CD8-positive, alpha-beta memory T cell (primary cell): ENCODE measurements around the gene SFMBT2. TPM values are rescaled to one million over a fixed set of nuclear protein-coding genes. Genes with fewer than 3 reads are reported as not detected.
"Not testable (repeated sequence)": the region's sequence is repeated elsewhere in the genome, so short reads cannot be mapped to it uniquely, and the experiment has no call there.

Experiments used
- CTCF ChIA-PET: fragments of 350-600 bp; sonication (Branson Sonifier 250); formaldehyde crosslinking; loops from one replicate; lab custom pipeline; 2021; ENCODE audit warnings: antibody characterized with exemption; lab: Charles Lee
- POLR2A ChIA-PET: fragments of 350-600 bp; sonication (Branson Sonifier 250); formaldehyde crosslinking; loops from one replicate; lab custom pipeline; 2021; ENCODE audit warnings: antibody characterized with exemption; lab: Charles Lee
- DNase-seq, 5 donors: peaks; one replicate each; pipeline versions ENCODE4 v3.0.0 to v3.0.0-alpha.2; 2020 to 2022; ENCODE audit warnings: mixed read lengths in 1 of 5
- H3K27ac ChIP-seq: one replicate; pipeline ENCODE4 v1.7.0; 2013; ENCODE audit warnings: low read depth, mild to moderate bottlenecking, low read length, moderate library complexity
- H3K27me3 ChIP-seq: 2 replicates; pipeline ENCODE4 v1.7.0; 2013; ENCODE audit warnings: low read length, mild to moderate bottlenecking; ENCODE audit not compliant: insufficient read depth, poor library complexity, severe bottlenecking
- H3K36me3 ChIP-seq: 2 replicates; pipeline ENCODE4 v1.7.0; 2013; ENCODE audit warnings: mild to moderate bottlenecking, low read length, moderate library complexity; ENCODE audit not compliant: insufficient read depth
- H3K4me1 ChIP-seq: 2 replicates; pipeline ENCODE4 v1.7.0; 2013; ENCODE audit warnings: mild to moderate bottlenecking, low read length, moderate library complexity; ENCODE audit not compliant: insufficient read depth
- H3K4me3 ChIP-seq: 2 replicates; pipeline ENCODE4 v1.7.0; 2013; ENCODE audit warnings: mild to moderate bottlenecking, low read length
- H3K9me3 ChIP-seq: 2 replicates; pipeline ENCODE4 v1.7.0; 2013; ENCODE audit warnings: mild to moderate bottlenecking, low read length
- H3K27ac Mint-ChIP-seq, 8 donors: one replicate each; pipeline ENCODE4 v1.8.0; 2020 to 2021; ENCODE audit warnings: mixed read lengths in 8 of 8, mild to moderate bottlenecking in 6 of 8, inconsistent platforms in 3 of 8, moderate library complexity in 3 of 8
- H3K27me3 Mint-ChIP-seq, 2 donors: one replicate each; pipeline ENCODE4 v1.8.0; 2020 to 2021; ENCODE audit warnings: mixed read lengths in 2 of 2, mild to moderate bottlenecking in 1 of 2, moderate library complexity in 1 of 2
- H3K36me3 Mint-ChIP-seq, 3 donors: one replicate each; pipeline ENCODE4 v1.8.0; 2020 to 2021; ENCODE audit warnings: mixed read lengths in 3 of 3, inconsistent platforms in 1 of 3, mild to moderate bottlenecking in 1 of 3
- H3K4me1 Mint-ChIP-seq, 3 donors: one replicate each; pipeline ENCODE4 v1.8.0; 2020 to 2021; ENCODE audit warnings: mixed read lengths in 3 of 3, inconsistent platforms in 1 of 3, mild to moderate bottlenecking in 1 of 3
- H3K4me3 Mint-ChIP-seq, 7 donors: one replicate each; pipeline ENCODE4 v1.8.0; 2020 to 2021; ENCODE audit warnings: mixed read lengths in 7 of 7, mild to moderate bottlenecking in 6 of 7, moderate library complexity in 4 of 7, inconsistent platforms in 2 of 7
- H3K9me3 Mint-ChIP-seq, 5 donors: one replicate each; pipeline ENCODE4 v1.8.0; 2020 to 2022; ENCODE audit warnings: mixed read lengths in 5 of 5, mild to moderate bottlenecking in 3 of 5, moderate library complexity in 2 of 5, inconsistent platforms in 1 of 5
- polyA plus RNA-seq: library from polyadenylated mRNA; unstranded; fragments of 300-500 nt; fragmentation: Illumina TruSeq; gene quantifications from one replicate; pipeline ENCODE4 v1.2.3, GENCODE V29; 2021
- total RNA-seq, 2 experiments: library from RNA; stranded (reverse); gene quantifications; one replicate each; pipeline ENCODE4 v1.2.3, GENCODE V29; 2021

SFMBT2 gene
- total and polyA plus RNA-seq, 3 experiments from 2014 or later, result 4.9 to 18.3 (median 17.4) TPM

DNA sequence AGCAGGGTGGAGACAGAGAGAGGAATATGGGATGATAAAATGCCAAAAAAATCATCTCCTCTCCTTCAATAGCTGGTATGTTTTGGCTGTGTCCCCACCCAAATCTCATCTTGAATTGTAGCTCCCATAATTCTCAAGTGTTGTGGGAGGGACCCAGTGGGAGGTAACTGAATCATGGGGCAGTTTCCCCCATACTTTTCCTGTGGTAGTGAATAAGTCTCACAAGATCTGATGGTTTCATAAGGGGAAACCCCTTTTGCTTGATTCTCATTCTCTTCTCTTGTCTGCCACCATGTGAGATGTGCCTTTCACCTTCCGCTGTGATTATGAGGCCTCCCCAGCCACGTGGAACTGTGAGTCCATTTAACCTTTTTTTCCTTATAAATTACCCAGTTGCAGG lies 226.7 kb downstream of the SFMBT2 start:
- H3K27ac ChIP-seq, H3K4me3 ChIP-seq, CTCF ChIA-PET, H3K27me3 ChIP-seq, H3K9me3 Mint-ChIP-seq, DNase-seq, H3K4me1 ChIP-seq, H3K4me3 Mint-ChIP-seq, H3K27me3 Mint-ChIP-seq, H3K9me3 ChIP-seq: not testable (repeated sequence)
- Mint-ChIP-seq H3K36me3 (peaks cover 24 to 75% (median 27%) of the 10 kb centered on the region in 3 donors), H3K27ac (peak overlapping the region in 2 of 8 donors; percentile 66 to 71), H3K4me1 (peaks cover 8 to 17% (median 14%) of the 10 kb centered on the region in 3 donors)
- H3K36me3 ChIP-seq, result peaks cover 11% of the 10 kb centered on the region
- POLR2A ChIA-PET, result interaction anchor here (0.6 kb wide), 1 partner anchor 227 kb away, joined by 3 read pairs; the partner anchor contains the start of gene SFMBT2

DNA sequence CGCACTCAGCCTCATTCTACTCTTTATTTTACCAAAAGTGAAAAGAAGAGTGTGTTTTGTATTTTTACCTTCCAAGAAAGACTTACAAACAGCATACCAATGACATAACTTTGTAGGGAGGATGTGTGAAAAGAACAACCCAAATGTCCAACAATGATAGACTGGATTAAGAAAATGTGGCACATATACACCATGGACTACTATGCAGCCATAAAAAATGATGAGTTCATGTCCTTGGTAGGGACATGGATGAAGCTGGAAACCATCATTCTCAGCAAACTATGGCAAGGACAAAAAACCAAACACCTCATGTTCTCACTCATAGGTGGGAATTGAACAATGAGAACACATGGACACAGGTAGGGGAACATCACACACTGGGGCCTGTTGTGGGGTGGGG lies 228.5 kb downstream of the SFMBT2 start:
- H3K27ac ChIP-seq, DNase-seq, POLR2A ChIA-PET, H3K9me3 Mint-ChIP-seq, H3K4me1 ChIP-seq, H3K27me3 Mint-ChIP-seq, CTCF ChIA-PET, H3K4me3 ChIP-seq, H3K27ac Mint-ChIP-seq, H3K27me3 ChIP-seq, H3K9me3 ChIP-seq, H3K36me3 ChIP-seq, H3K4me3 Mint-ChIP-seq: not testable (repeated sequence)
- Mint-ChIP-seq H3K4me1 (peaks cover 9 to 17% (median 14%) of the 10 kb centered on the region in 3 donors), H3K36me3 (peaks cover 22 to 75% (median 41%) of the 10 kb centered on the region in 3 donors)

DNA sequence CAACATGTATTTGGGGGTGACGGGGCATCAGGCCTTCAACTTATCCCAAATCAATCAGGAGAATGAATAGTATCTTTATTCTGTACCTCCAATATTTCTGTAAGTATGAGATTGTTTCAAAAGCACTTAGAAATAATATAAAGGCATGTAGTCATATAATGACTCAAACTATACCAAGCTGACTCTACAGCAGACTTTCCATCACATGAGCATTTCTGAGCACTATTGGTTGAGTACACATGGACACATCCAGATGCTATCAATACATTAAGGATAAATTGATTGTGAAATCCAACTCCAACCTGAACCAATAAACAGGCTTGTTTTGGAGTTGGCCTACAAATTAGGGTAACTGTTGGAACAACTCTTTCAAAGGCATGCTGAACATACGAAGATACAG lies 229.4 kb downstream of the SFMBT2 start:
- peaks cover 6% of the 10 kb centered on the region for H3K4me1 ChIP-seq
- H3K27ac ChIP-seq, result no peak overlapping the region
- Mint-ChIP-seq H3K27me3 (peaks cover 0 to 1% of the 10 kb centered on the region in 2 donors), H3K36me3 (peaks cover 27 to 77% (median 50%) of the 10 kb centered on the region in 3 donors), H3K9me3 (peaks cover 4 to 8% (median 5%) of the 10 kb centered on the region in 5 donors), H3K4me1 (peaks cover 8 to 16% (median 14%) of the 10 kb centered on the region in 3 donors), H3K4me3 (no peak overlapping the region), H3K27ac (no peak overlapping the region)
- H3K27me3 ChIP-seq, result no peaks in the 10 kb centered on the region
- peaks cover 9% of the 10 kb centered on the region for H3K36me3 ChIP-seq
- ChIA-PET POLR2A (no interaction called here), CTCF (no interaction called here)
- DNase-seq, result no peak
- peaks cover under 1% of the 10 kb centered on the region for H3K9me3 ChIP-seq
- H3K4me3 ChIP-seq, result no peak overlapping the region

DNA sequence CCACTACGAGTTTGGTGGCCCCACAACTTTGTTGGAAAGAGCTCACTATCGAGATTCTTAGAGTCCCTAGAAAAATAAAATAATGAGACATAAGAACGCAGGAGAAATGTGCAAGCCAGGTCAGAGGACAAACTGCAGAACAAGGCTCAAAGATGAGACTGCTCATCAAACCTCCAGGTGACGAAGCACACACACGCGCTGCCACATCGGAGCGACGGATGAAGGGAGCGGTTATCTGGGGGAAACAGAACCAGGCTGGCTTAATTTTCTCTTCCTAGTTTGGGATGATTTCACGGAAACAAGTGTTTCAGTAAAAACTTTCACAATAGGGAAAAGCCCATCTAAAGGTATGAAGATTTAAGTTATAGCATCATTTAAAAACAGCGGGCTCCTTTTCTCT lies 231.3 kb downstream of the SFMBT2 start:
- no peak overlapping the region for H3K27ac Mint-ChIP-seq
- POLR2A ChIA-PET, result no interaction called here
- no peak overlapping the region for H3K4me3 Mint-ChIP-seq
- peaks cover 38 to 80% (median 60%) of the 10 kb centered on the region in 3 donors for H3K36me3 Mint-ChIP-seq
- no peaks in the 10 kb centered on the region for H3K27me3 ChIP-seq
- no peak overlapping the region for H3K27ac ChIP-seq
- no peak for DNase-seq
- no peaks in the 10 kb centered on the region for H3K4me1 ChIP-seq
- CTCF ChIA-PET, result interaction anchor here (0.7 kb wide), 1 partner anchor 31 kb away, joined by 3 read pairs; no protein-coding TSS in a partner anchor
- no peak overlapping the region for H3K4me3 ChIP-seq
- H3K9me3 ChIP-seq, result peaks cover 14% of the 10 kb centered on the region
- peaks cover 0 to 1% (median 0%) of the 10 kb centered on the region in 3 donors for H3K4me1 Mint-ChIP-seq
- peaks cover 10 to 21% (median 18%) of the 10 kb centered on the region in 5 donors for H3K9me3 Mint-ChIP-seq
- H3K27me3 Mint-ChIP-seq, result peaks cover 0 to 1% of the 10 kb centered on the region in 2 donors
- peaks cover 27% of the 10 kb centered on the region for H3K36me3 ChIP-seq

DNA sequence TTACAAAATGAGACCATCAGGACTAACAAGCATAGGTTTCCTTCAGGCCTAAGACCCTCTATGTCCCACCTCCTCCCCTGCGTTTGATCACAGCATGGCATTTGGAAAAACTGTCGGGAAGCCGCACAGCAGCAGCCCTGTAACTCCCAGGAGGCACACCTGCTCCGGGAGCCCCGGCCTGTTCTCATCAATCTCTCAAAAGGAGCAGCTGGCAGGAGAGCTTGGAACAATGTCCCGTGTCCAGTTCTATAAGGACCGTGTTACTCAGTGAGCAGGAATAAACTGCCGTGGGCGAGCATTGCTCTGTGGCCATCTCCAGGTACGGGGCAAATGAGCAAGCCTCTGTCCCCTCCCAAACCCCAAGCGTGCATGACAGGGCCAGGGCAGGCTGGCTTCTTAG lies 236.9 kb downstream of the SFMBT2 start:
- no peak for DNase-seq
- CTCF ChIA-PET, result no interaction called here
- H3K9me3 ChIP-seq, result peaks cover 14% of the 10 kb centered on the region
- H3K4me3 Mint-ChIP-seq, result no peak overlapping the region
- no peaks in the 10 kb centered on the region for H3K4me1 ChIP-seq
- peaks cover 10 to 23% (median 18%) of the 10 kb centered on the region in 5 donors for H3K9me3 Mint-ChIP-seq
- no peaks in the 10 kb centered on the region for H3K27me3 Mint-ChIP-seq
- peaks cover 41% of the 10 kb centered on the region for H3K36me3 ChIP-seq
- peaks cover 35 to 94% (median 46%) of the 10 kb centered on the region in 3 donors for H3K36me3 Mint-ChIP-seq
- H3K27me3 ChIP-seq, result no peaks in the 10 kb centered on the region
- H3K27ac Mint-ChIP-seq, result peak overlapping the region in 2 of 8 donors; percentile 29 to 36
- H3K4me3 ChIP-seq, result no peak overlapping the region
- H3K27ac ChIP-seq, result no peak overlapping the region
- POLR2A ChIA-PET, result no interaction called here
- H3K4me1 Mint-ChIP-seq, result peaks cover 0 to 1% (median 0%) of the 10 kb centered on the region in 3 donors

DNA sequence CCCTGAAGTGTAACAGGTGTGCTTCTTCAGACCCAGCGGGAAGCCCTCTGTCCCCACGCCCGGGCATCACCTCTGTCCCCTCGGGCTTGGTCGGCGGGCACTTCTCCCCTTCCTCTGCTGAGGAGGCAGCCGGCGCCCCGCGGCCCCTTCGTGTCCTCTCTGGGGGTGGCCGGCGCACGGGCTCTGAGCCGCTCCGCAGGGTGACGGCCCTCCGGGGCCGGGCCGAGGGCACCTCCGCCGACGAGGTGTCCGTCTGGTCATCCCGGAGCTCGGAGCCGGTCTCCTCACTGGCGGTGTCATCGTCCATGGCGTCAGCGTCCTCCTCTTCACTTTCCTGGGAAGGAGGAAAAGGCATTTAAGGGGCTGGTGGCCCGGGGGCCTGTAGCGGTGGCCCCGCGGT lies 239.0 kb downstream of the SFMBT2 start:
- Histone ChIP-seq H3K27ac (no peak overlapping the region), H3K27me3 (no peaks in the 10 kb centered on the region), H3K9me3 (peaks cover 14% of the 10 kb centered on the region), H3K4me1 (no peaks in the 10 kb centered on the region), H3K4me3 (no peak overlapping the region), H3K36me3 (peaks cover 41% of the 10 kb centered on the region)
- ChIA-PET POLR2A (interaction anchor here (0.6 kb wide), 1 partner anchor 61 kb away, joined by 6 read pairs; no protein-coding TSS in a partner anchor), CTCF (no interaction called here)
- no peak overlapping the region for H3K27ac Mint-ChIP-seq
- H3K4me3 Mint-ChIP-seq, result no peak overlapping the region
- H3K36me3 Mint-ChIP-seq, result peaks cover 32 to 95% (median 38%) of the 10 kb centered on the region in 3 donors
- H3K4me1 Mint-ChIP-seq, result no peaks in the 10 kb centered on the region
- H3K27me3 Mint-ChIP-seq, result no peaks in the 10 kb centered on the region
- no peak for DNase-seq
- H3K9me3 Mint-ChIP-seq, result peaks cover 6 to 19% (median 13%) of the 10 kb centered on the region in 5 donors

DNA sequence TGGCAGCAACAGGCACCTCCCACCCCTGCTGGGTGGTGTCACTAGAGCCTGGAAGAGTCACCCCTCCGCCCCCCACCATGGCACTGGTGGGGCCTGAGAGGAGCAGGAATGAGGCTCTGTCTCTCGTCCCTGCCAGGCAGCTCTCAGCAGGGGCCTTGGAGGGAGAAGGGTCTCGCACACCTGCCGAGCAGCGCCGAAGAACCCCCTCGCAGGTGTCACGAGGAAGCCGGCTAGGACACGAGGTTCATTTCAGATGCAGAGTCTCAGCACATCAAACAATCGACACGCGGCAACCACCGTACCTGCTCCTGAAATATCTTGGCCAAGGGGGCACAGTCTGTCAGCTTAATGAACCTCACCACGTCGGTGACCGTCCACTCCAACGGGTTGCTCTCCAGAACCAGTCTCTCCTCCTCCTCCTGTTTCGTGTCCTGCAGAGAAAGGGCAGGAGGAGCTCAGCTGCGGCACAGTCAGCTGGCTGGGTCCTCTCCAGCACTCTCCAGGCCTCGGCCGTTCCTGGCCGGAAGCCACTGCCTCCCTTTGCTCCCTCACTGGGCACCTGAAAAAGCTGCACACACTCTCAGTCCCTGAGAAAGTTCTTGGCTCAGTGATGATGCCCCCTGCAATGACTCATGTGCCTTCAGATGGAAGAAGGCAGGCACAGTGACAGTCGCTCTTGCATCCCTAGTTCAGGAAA lies 240.1 kb downstream of the SFMBT2 start:
- no peak overlapping the region for H3K27ac Mint-ChIP-seq
- H3K36me3 Mint-ChIP-seq, result peaks cover 25 to 91% (median 29%) of the 10 kb centered on the region in 3 donors
- no peaks in the 10 kb centered on the region for H3K4me1 Mint-ChIP-seq
- H3K9me3 Mint-ChIP-seq, result peaks cover 3 to 15% (median 8%) of the 10 kb centered on the region in 5 donors
- no peaks in the 10 kb centered on the region for H3K27me3 Mint-ChIP-seq
- Histone ChIP-seq H3K9me3 (peaks cover 6% of the 10 kb centered on the region), H3K36me3 (peaks cover 32% of the 10 kb centered on the region), H3K4me3 (no peak overlapping the region), H3K27me3 (no peaks in the 10 kb centered on the region), H3K4me1 (no peaks in the 10 kb centered on the region), H3K27ac (no peak overlapping the region)
- no peak for DNase-seq
- no peak overlapping the region for H3K4me3 Mint-ChIP-seq
- CTCF ChIA-PET, result no interaction called here
- POLR2A ChIA-PET, result no interaction called here

DNA sequence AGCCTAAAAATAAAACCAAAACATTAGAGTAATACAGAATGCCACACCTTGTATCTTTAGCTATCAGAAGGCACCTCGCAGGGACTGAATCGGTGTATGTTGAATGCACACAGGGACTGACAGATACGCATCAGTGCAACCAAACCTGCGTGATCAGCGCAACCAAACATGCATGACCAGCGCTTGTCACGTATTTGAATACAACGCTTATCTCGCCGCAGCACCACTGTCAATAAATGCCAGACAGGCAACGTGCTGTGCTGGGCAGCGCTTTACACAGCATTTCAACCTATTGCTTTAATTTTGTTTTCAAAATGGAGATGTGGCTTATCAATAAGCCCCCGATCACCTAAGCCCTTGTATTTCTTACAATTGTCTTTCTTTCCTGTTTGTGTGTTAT lies 242.4 kb downstream of the SFMBT2 start:
- H3K27me3 ChIP-seq, result no peaks in the 10 kb centered on the region
- no peak overlapping the region for H3K27ac ChIP-seq
- no peaks in the 10 kb centered on the region for H3K4me1 Mint-ChIP-seq
- ChIA-PET POLR2A (no interaction called here), CTCF (no interaction called here)
- H3K27me3 Mint-ChIP-seq, result no peaks in the 10 kb centered on the region
- DNase-seq, result no peak
- no peak overlapping the region for H3K27ac Mint-ChIP-seq
- H3K4me3 Mint-ChIP-seq, result no peak overlapping the region
- peaks cover 22% of the 10 kb centered on the region for H3K36me3 ChIP-seq
- no peak overlapping the region for H3K4me3 ChIP-seq
- peaks cover 8 to 90% (median 22%) of the 10 kb centered on the region in 3 donors for H3K36me3 Mint-ChIP-seq
- H3K9me3 Mint-ChIP-seq, result no peaks in the 10 kb centered on the region
- no peaks in the 10 kb centered on the region for H3K9me3 ChIP-seq
- no peaks in the 10 kb centered on the region for H3K4me1 ChIP-seq
